NCI-H69 (cell line): ENCODE data around the gene PGK1.
"Not testable (repeated sequence)": the region's sequence is repeated elsewhere in the genome, so short reads cannot be mapped to it uniquely, and the experiment has no call there.

Source experiments
- DNase-seq: peaks from one replicate; lab custom pipeline; 2025; lab: John Stamatoyannopoulos, UW

Gene PGK1

DNA sequence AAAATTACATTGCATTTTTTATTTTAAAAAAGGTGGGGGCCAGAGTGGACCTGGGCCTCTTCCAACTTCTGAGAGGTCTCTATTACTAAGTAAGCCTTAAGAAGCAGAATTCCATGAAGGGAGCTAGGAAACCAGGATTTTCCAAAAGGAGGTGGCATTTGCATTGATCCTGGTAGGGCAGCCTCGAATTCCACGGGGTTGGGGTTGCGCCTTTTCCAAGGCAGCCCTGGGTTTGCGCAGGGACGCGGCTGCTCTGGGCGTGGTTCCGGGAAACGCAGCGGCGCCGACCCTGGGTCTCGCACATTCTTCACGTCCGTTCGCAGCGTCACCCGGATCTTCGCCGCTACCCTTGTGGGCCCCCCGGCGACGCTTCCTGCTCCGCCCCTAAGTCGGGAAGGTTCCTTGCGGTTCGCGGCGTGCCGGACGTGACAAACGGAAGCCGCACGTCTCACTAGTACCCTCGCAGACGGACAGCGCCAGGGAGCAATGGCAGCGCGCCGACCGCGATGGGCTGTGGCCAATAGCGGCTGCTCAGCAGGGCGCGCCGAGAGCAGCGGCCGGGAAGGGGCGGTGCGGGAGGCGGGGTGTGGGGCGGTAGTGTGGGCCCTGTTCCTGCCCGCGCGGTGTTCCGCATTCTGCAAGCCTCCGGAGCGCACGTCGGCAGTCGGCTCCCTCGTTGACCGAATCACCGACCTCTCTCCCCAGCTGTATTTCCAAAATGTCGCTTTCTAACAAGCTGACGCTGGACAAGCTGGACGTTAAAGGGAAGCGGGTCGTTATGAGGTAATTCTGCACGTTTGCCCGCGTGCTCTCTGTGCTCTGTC is at the start of gene PGK1:
TSS of gene PGK1 (plus strand) at position 626 of the 824 bp plus-strand sequence. CDS start at position 719, 93 bp downstream.
- peak; percentile 97 for DNase-seq

DNA sequence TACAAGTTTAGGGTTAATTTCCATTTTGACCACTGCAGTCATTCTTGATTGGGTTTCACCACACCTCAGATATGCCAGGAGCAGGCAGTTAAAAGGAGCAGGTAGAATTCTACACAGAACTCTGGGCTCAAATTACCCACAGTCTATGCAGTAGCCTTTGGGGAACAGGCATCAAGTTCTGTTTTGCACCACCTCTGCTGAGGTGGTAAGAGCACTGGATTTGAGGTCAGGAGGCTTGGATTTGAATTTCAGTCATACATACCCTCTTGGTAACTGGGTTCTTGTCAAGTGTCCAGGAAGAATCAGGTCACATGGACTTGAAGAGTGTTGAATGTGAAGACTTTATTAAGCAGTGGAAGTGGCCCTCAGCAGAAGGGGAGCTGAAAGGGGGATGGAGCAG is 40.4 kb upstream of the PGK1 start:
- no peak for DNase-seq

DNA sequence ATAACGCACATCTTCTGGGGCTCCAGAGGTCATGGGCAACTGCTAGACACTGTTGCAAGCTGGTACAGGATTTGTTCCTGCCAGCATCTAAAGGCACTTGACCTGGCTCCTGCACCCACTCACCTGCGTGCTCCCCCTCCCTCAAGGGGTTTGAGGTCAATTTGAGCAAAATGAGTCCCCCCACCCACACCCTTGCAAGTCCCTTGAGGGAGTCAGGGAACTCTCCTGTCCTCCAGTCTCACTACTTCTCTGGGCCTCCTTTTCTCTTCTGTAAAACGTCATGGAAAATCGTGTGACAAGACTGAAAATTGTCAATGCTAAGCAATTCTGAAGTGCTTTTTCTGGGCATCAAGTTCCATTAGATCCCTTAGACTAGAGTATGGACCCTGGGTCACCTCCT is 39.9 kb upstream of the PGK1 start:
- no peak for DNase-seq

DNA sequence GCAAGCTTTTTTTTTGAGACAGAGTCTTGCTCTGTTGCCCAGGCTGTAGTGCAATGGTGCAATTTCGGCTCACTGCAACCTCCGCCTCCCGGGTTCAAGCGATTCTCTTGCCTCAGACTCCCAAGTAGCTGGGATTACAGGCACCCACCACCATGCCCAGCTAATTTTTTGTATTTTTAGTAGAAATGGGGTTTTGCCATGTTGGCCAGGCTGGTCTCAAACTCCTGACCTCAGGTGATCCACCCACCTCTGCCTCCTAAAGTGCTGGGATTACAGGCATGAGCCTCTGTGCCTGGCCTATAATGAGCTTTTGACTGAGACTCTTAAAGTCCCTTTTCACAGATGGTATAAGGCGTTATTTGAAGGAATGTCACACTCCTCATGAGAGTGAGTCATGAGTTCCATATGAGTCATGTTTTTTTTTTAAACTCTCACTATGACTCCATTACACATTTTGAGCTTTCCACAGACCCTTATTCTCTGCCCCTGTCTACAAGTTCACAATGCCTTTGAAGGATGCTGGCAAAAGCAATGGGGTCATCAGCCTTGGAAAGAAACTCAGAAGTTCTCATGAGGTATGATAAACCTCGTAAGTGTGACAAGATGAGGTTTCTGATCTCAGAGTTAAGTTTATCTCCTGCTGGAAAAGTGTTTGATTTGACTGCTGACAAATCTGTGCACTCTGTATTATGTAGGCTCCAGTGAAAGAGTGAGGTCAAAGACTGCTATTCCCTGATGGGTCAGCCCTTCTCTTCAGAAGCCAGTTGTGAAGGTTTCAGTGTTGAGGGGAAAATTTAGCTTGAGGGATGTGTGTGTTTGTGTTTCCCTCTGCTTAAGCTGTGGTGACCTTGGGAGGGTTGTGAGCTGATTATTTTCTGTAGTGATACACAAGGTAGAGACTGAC is 39.1 kb upstream of the PGK1 start:
- not testable (repeated sequence) for DNase-seq

DNA sequence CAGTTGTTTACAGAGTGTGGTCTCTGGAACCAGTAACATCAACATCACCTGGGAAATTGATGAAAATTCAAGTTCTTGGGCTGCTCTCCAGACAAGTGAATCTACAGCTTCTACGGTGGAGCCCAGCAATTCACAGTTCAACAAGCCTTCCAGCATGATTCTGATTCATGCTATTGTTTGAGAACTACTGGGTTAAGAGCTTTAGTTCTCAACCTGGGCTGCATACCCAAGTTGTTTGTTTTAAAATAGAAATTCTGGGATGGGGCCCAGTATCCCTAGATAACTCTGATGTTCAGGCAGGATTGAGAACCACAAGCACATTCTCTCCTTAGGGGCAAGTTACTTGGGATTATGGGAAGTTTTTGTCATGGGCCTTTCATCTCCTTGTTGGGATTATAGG is 37.9 kb upstream of the PGK1 start:
- no peak for DNase-seq

DNA sequence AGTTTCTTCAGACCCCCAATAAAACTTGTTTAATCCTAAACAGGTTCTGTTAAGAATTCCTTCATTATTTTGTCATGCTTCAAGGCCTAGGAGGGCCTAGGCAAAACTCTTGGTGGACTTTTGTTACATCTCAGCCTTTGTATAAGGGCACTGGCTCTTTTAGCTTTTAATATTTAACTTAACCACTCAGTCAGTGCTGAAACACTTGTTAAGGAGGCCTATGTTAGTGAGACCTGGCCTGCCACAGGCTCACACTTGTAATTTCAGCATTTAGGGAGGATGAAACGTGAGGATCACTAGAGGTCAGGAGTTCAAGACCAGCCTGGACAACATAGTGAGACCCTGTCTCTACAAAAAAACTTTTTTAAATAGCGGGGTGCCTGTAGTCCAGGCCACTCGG is 32.7 kb upstream of the PGK1 start:
- no peak for DNase-seq

GRCh38 chrX:78073147-78074077 is 30.6 kb upstream of the PGK1 start:
- not testable (repeated sequence) for DNase-seq

DNA sequence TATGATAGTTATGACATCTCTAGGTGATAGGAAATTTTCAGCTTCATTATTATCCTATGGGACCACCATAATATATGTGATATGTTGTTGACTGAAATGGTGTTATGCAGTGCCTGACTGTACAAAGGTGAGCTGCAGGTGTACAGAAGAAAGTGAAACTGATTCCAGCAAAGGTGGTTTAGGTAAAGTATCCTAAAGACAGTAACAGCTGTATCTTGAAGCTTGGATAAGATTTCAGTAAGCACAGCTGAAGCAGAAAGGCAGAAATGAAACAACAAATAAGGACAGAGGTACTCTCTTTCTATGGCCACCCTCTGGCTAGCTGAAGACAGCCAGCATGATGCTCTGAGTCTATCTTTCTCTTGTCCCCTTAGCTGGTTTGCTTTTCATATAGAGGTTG is 30.0 kb upstream of the PGK1 start:
- DNase-seq: no peak

DNA sequence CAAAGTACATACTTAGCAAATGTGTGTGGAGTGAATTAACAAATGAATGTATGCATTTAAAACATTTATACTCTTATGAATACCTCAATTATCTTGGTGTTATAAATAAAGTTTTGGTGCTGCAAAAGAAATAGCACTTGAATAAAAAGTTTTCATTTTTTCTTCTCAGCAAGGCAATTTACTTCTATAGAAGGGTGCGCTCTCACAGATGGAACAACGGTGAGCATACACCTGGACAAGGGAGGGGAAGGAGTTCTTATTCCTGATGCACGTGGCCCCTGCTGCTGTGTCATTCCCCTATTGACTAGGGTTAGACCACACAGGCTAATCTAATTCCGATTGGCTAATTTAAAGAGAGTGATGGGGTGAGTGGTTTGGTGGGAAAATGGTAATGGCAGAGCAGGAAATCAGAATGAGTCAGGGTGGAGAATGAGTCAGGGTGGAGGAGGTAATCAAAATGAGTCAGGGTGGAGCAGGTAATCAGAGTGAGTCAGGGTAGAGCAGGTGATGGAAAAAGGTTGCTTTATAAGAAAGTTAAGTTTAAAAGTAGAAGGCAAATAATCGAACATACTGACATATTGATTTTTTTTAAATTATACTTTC is 28.2 kb upstream of the PGK1 start:
- no peak for DNase-seq

DNA sequence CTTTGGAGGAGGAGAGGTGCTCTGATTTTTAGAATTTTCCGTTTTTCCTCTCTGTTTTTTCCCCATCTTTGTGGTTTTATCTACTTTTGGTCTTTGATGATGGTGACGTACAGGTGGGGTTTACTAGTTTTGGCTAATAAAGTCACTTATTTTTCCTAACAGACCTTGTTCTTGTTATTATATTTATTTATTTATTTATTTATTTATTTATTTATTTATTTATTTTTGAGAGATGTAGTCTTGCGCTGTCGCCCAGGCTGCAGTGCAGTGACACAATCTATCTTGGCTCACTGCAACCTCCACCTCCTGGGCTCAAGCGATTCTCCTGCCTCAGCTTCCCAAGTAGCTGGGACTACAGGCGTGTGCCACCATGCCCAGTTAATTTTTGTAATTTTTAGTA is 22.6 kb upstream of the PGK1 start:
- DNase-seq: not testable (repeated sequence)

- DNase-seq: no peak
Measured at GRCh38 chrX:78092296-78092695, 11.8 kb upstream of the PGK1 start.

DNA sequence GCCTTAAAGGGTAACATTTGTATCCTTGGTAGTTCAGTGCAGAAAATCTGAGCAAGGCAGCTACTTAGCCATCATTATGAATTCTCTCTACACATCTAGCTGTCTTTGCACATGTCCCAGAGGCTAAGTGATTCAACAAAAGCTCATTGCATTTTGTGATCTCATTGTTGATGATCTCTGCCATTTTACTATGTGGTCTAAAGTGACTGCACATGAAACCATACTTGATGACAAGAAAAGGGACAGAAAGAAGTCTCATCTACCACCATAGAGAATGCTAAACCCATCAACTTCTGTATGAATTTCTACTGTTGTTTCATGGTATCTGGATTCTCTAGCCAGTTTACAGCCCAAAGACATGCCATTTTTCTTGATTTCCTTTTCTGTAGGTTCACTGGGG is 5.9 kb upstream of the PGK1 start:
- DNase-seq: no peak

- no peak for DNase-seq
Measured at GRCh38 chrX:78102091-78102490, 2.0 kb upstream of the PGK1 start.

- DNase-seq: no peak
Measured at GRCh38 chrX:78103001-78103622, 936 bp upstream of the PGK1 start.

- DNase-seq: peak; percentile 64
Measured at GRCh38 chrX:78104447-78105176, 564 bp downstream of the PGK1 start.

DNA sequence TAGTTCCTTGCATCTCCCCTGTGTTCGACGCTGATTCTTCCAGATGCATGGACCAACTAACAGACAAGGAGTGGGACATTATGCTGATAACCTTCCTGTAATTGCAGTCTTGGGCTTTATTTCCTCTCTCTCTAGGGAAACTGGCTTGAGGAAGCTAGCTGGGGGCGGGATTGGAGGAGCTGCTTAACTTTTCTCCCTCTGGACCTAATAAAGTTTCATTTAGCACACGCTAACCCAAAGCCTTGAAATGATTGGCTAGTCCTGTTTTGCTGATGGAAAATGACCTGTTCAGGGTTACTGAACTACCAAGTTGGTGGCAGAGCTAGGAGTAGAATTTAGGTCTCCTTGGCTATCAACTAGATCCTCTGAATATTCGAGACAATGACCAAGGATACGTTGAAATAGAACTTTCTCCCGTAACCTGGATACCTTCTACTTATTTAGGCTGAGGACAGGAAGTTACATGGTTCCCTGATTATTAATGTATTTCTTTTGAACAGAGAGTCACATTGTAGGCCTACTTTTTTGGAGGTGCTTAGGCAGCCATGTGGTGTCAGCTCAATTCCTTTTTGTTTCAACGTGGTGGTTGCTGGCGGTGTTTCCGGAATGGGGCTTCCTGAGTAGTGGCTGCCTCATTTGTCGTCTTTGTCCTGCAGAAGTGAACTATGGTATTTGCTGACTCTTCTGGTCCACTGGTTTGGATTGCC is 2.0 kb downstream of the PGK1 start:
- no peak for DNase-seq

DNA sequence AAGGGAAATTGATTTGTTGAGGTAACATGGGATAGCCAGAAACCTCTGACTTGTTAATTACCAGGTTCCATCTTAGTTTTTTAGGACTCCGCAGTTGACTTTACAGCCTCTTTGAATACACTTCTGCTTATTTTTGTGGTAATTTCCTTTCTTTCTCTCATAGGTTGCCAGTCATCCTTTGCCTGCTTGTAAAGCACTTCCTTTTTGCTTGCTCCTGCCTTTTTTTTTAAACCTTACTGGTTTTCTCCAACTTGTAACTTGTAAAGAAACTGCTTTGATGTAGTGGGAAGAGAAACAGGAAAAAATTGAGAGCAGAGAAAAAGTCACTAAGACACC is 2.6 kb downstream of the PGK1 start:
- no peak for DNase-seq

DNA sequence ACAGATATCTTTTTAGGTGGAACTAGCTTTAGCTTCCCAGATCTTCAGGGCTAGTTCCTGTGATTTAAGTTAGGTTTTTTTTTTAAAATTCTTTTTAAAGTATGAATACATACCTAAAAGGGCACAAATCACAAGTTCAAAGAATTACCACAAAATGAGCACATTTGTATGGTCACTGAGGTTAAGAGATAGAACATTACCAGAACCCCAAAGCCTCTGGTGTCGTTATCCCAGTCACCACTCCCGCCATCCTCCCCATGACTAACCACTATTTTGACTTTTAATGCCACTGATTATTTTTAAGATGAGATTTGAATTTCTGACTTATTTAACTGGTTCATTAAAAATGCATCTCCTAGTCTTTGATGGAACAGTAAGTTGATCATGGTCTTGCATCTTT is 5.4 kb downstream of the PGK1 start:
- DNase-seq: no peak

GRCh38 chrX:78111140-78111931 is 7.3 kb downstream of the PGK1 start:
- DNase-seq: no peak
